Activated CD8-positive, alpha-beta memory T cell treated with anti-CD3 and anti-CD28 coated beads, Interleukin-2, amount 50 U/mL, for 48 hours (primary cell): Measurements from ENCODE around the gene ZNF445.
A peak's percentile ranks its signal among the peaks of the same experiment; 100 is the strongest.
"Not testable (repeated sequence)": the region's sequence is repeated elsewhere in the genome, so short reads cannot be mapped to it uniquely, and the experiment has no call there.

Source experiments
- DNase-seq: peaks from one replicate; pipeline ENCODE4 v3.0.0-alpha.2; 2020

ZNF445 gene

GRCh38 chr3:44429459-44429858 is 48.0 kb downstream of the ZNF445 start:
- no peak for DNase-seq

GRCh38 chr3:44428910-44429309 is 48.6 kb downstream of the ZNF445 start:
- DNase-seq: no peak

- DNase-seq: no peak
Measured at GRCh38 chr3:44427683-44428082, 49.8 kb downstream of the ZNF445 start.

GRCh38 chr3:44424758-44425157 is 52.7 kb downstream of the ZNF445 start:
- DNase-seq: no peak

- DNase-seq: peak; percentile 29
Measured at GRCh38 chr3:44421280-44421679, 56.2 kb downstream of the ZNF445 start.

- no peak for DNase-seq
Measured at GRCh38 chr3:44420676-44421075, 56.8 kb downstream of the ZNF445 start.

GRCh38 chr3:44419923-44420650 is 57.4 kb downstream of the ZNF445 start:
- peak; percentile 41 for DNase-seq

- peak; percentile 20 for DNase-seq
Measured at GRCh38 chr3:44419116-44419922, 58.2 kb downstream of the ZNF445 start.

- DNase-seq: no peak
Measured at GRCh38 chr3:44418549-44418948, 58.9 kb downstream of the ZNF445 start.

GRCh38 chr3:44418118-44418517 is 59.4 kb downstream of the ZNF445 start:
- not testable (repeated sequence) for DNase-seq

- DNase-seq: no peak
Measured at GRCh38 chr3:44416031-44417030, 61.1 kb downstream of the ZNF445 start.

- DNase-seq: no peak
Measured at GRCh38 chr3:44415421-44415820, 62.0 kb downstream of the ZNF445 start.

GRCh38 chr3:44414517-44415090 is 62.9 kb downstream of the ZNF445 start:
- DNase-seq: no peak

GRCh38 chr3:44412365-44412764 is 65.1 kb downstream of the ZNF445 start:
- DNase-seq: no peak

- no peak for DNase-seq
Measured at GRCh38 chr3:44411031-44411645, 66.3 kb downstream of the ZNF445 start.

- no peak for DNase-seq
Measured at GRCh38 chr3:44409640-44410410, 67.6 kb downstream of the ZNF445 start.

GRCh38 chr3:44402548-44402947 is 74.9 kb downstream of the ZNF445 start:
- DNase-seq: no peak

- DNase-seq: no peak
Measured at GRCh38 chr3:44400771-44401170, 76.7 kb downstream of the ZNF445 start.

- DNase-seq: no peak
Measured at GRCh38 chr3:44398853-44399252, 78.6 kb downstream of the ZNF445 start.

- not testable (repeated sequence) for DNase-seq
Measured at GRCh38 chr3:44398271-44398670, 79.2 kb downstream of the ZNF445 start.
